ENCODE data around the gene NLGN3.
A peak's percentile ranks its signal among the peaks of the same experiment; 100 is the strongest.

The NLGN3 gene

DNA sequence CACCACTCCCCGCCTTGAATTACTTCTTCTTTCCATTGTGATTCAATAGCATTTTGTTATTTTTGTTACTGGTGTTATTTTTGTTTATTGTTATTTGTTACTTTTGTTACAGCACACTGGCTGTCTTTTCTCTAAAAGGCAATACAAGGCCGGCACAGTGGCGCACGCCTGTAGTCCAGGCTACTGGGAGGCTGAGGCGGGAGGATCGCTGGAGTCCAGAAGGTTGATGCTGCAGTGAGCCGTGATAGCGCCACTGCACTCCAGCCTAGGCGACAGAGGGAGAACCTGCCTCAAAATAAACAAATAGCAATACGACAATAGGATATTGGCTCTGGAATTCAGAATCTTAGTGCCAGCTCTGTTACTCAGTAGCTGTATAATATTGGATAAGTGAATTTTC lies 27.3 kb upstream of the NLGN3 start:
- H3K4me3 ChIP-seq (replicated peaks; ENCODE audit: low read depth, low read length), result no peak overlapping the region
- DNase-seq (ENCODE audit: extremely low read depth, low read depth), result no peak
- TF ChIP-seq CTCF (IDR thresholded peaks at IDR 0.05; ENCODE audit: low read depth, low read length, missing control alignments), result no peak

GRCh38 chrX:71118032-71118984 lies 26.3 kb upstream of the NLGN3 start, which contains the start of gene MED12:
MED12 (plus strand) TSS chrX:71118596; CDS start chrX:71118755, 159 bp downstream.
- TF ChIP-seq CTCF (IDR thresholded peaks at IDR 0.05; ENCODE audit: low read depth, low read length, missing control alignments), result no peak
- peak; percentile 35 for DNase-seq (ENCODE audit: extremely low read depth, low read depth)
- H3K4me3 ChIP-seq (replicated peaks; ENCODE audit: low read depth, low read length), result peak within 1 kb of the TSS; percentile 58

DNA sequence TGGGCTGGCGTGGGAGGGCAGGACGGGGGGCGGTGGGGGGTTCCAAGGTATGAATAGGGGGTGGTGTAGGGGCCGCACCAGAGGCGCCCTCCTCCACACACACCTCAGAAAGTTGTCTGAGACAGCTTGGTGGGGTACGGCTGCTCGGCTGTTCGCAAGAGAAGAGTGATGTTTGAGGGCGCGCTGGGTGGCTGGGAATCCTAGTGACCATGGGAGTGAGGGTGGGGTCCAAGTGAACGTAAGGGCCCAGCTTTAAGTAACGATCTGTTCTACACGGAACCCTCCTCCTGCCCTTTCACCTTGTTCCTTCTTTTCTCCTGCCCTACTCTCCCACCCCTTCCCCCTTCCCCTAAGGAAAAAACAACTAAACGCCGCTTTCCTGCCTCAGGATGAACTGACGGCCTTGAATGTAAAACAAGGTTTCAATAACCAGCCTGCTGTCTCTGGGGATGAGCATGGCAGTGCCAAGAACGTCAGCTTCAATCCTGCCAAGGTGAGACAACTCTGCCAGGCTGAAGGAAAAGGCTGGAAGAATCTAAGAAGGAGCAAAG lies 25.6 kb upstream of the NLGN3 start:
- H3K4me3 ChIP-seq (replicated peaks; ENCODE audit: low read depth, low read length), result peak overlapping the region; percentile 58
- TF ChIP-seq CTCF (IDR thresholded peaks at IDR 0.05; ENCODE audit: low read depth, low read length, missing control alignments), result no peak
- DNase-seq (ENCODE audit: extremely low read depth, low read depth), result no peak

DNA sequence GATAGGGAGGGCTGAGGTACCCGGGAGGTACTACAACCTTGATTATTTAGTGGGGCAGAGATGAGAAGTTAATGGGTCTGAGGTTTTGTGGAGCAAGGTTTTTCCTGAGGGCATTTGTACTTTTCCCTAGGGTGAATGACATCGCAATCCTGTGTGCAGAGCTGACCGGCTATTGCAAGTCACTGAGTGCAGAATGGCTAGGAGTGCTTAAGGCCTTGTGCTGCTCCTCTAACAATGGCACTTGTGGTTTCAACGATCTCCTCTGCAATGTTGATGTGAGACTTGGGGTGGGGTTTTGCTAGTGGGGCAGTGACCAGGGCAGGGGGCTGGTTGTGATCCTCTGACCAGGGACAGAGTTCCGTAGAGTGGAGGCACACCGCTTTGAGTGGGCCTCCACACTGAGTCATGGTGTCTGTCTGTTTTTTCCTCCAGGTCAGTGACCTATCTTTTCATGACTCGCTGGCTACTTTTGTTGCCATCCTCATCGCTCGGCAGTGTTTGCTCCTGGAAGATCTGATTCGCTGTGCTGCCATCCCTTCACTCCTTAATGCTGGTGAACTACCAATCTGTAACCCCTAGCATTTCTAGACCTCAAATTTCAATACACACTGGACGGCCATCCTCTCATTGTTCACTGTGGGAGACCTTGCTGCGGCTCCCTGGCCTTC lies 16.3 kb upstream of the NLGN3 start:
- no peak for DNase-seq (ENCODE audit: extremely low read depth, low read depth)

GRCh38 chrX:71128915-71129765 lies 15.5 kb upstream of the NLGN3 start:
- H3K4me3 ChIP-seq (replicated peaks; ENCODE audit: low read depth, low read length), result no peak overlapping the region
- peak; percentile 80 for TF ChIP-seq CTCF (IDR thresholded peaks at IDR 0.05; ENCODE audit: low read depth, low read length, missing control alignments)
- DNase-seq (ENCODE audit: extremely low read depth, low read depth), result no peak

More for the DNA sequence above, 16.3 kb upstream of the NLGN3 start:
- no peak overlapping the region for H3K4me3 ChIP-seq (replicated peaks; ENCODE audit: low read depth, low read length)
- no peak for TF ChIP-seq CTCF (IDR thresholded peaks at IDR 0.05; ENCODE audit: low read depth, low read length, missing control alignments)

DNA sequence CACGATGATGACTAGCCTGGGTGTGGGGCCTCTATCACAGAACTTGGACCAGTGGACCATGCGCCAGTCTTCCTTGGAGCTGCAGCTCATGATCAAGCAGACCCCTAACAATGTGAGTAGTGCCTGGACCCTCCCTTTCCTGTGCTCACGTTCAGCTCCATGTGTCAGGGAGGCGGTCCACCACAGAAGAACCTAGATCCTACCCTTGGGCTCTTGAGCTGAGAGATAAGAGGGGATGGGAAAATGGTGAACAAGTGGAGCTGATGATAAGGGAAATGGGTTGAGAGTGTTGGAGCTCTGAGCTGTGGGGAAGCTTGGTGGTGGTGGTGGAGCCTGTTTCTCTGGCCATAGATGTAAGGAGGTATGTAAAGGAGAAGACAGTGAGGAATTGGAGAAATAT lies 13.1 kb upstream of the NLGN3 start:
- DNase-seq (ENCODE audit: extremely low read depth, low read depth), result no peak
- TF ChIP-seq CTCF (IDR thresholded peaks at IDR 0.05; ENCODE audit: low read depth, low read length, missing control alignments), result no peak
- H3K4me3 ChIP-seq (replicated peaks; ENCODE audit: low read depth, low read length), result no peak overlapping the region
